K562 (cell line): ENCODE measurements around the gene TNK2. TPM values are rescaled to one million over a fixed set of nuclear protein-coding genes. Genes with fewer than 3 reads are reported as not detected.

ENCODE experiments used
- ARID2 ChIP-seq: fragments of 450-650 bp; IDR thresholded peaks from 2 replicates; pipeline ENCODE4 v1.6.1; 2017; ENCODE audit warnings: antibody characterized with exemption, mild to moderate bottlenecking
- E2F6 ChIP-seq, 2 experiments: IDR thresholded peaks; 2 replicates each; pipeline ENCODE4 v1.6.1; 2011; ENCODE audit warnings: borderline replicate concordance in 1 of 2, control low read depth in 1 of 2, low read depth in 1 of 2, low read length in 1 of 2, mild to moderate bottlenecking in 1 of 2, mixed read lengths in 1 of 2, moderate library complexity in 1 of 2; ENCODE audit not compliant: insufficient read depth in 1 of 2, insufficient read length in 1 of 2, poor library complexity in 1 of 2, severe bottlenecking in 1 of 2; ENCODE audit errors: extremely low read depth in 1 of 2
- MGA ChIP-seq: fragments of 450-650 bp; IDR thresholded peaks from 2 replicates; pipeline ENCODE4 v1.6.1; 2016; ENCODE audit warnings: mild to moderate bottlenecking, moderate library complexity
- PHB ChIP-seq: fragments of 250-450 bp; sonication (Bioruptor Pico); IDR thresholded peaks from 2 replicates; pipeline ENCODE4 v1.5.0; 2021
- ZNF316 ChIP-seq: fragments of 450-650 bp; IDR thresholded peaks from 2 replicates; pipeline ENCODE4 v1.6.1; 2016
- polyA plus RNA-seq, 8 experiments: library from polyadenylated mRNA; depleted of rRNA in 4 of 8; stranded (reverse) in 5 of 8; unstranded in 3 of 8; fragments of >200 nt; fragmentation: Nextera tagmentation in 2 of 8; fragmentation: Illumina TruSeq in 1 of 8; extraction: Ambion mirVana in 2 of 8; extraction: Trizol in 1 of 8; gene quantifications; 2 replicates each; pipeline versions ENCODE4 v1.2.1 to v1.2.3, GENCODE V29; 2011 to 2014; ENCODE audit warnings: inconsistent platforms in 1 of 8, missing spikeins in 1 of 8
- total RNA-seq, 7 experiments: library from RNA; depleted of rRNA in 6 of 7; stranded (reverse); fragments of >200 nt in 6 of 7; fragmentation: Illumina TruSeq in 2 of 7; extraction: Trizol in 2 of 7; gene quantifications; 2 replicates each; pipeline versions ENCODE4 v1.2.1 to v1.2.3, GENCODE V29; 2011 to 2021; ENCODE audit warnings: low replicate concordance in 1 of 7

TNK2 gene
- total and polyA plus RNA-seq, 9 of the 15 experiments (the other 6 are each of a cell fraction or from before 2014, with no cell fraction given) = 0.03 to 33.8 (median 6.5) TPM

- TF ChIP-seq MGA = peak; percentile 75
- peak; percentile 48 to 73 for TF ChIP-seq E2F6 (IDR thresholded peaks at IDR 0.05; ENCODE audit: borderline replicate concordance in 1 of 2, extremely low read depth in 1 of 2, insufficient read depth in 1 of 2, insufficient read length in 1 of 2, low read depth in 1 of 2, low read length in 1 of 2, poor library complexity in 1 of 2, severe bottlenecking in 1 of 2)
- no peak for TF ChIP-seq ARID2
- TF ChIP-seq ZNF316 = peak; percentile 97
- no peak for TF ChIP-seq PHB (CRISPR knock-in tag)
Observed at GRCh38 chr3:195823999-195824398, 84.4 kb downstream of the TNK2 start (continued).
